Activated CD4-positive, alpha-beta T cell treated with anti-CD3 and anti-CD28 coated beads for 1 hour (primary cell): ENCODE measurements around the gene WIPF2.
"Not testable (repeated sequence)": the region's sequence is repeated elsewhere in the genome, so short reads cannot be mapped to it uniquely, and the experiment has no call there.

ENCODE experiments used
- DNase-seq: peaks from one replicate; pipeline ENCODE4 v3.0.0-alpha.2; 2020

The WIPF2 gene

DNA sequence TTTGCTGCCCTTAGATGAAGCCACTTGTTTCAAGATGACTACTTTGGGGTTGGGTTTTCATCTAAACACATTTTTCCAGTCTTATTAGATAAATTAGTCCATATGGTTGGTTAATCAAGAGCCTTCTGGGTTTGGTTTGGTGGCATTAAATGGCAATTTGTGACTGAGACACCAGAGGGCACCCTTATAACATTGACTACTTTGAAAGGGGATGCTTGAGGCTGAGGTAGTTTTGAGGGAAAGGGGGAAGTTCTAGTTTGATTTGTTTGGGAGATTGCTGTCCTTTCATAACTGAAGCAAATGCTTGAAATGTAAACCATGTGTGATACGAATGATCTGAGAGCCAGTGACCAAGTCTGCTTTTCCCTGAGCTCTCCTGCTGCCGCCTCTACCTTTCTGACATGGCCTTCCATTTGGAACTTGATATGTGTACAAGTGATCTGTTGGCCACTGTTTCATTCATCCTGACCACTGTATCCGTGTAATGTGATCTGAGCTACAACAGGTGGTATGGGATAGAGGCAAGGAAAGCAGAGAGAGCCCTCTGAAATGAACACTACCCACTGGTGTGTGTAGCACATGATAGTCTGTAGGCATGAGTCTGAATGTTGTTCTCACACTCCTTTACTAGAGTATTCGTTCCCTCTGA, 84.0 kb downstream of the WIPF2 start:
- DNase-seq: no peak

DNA sequence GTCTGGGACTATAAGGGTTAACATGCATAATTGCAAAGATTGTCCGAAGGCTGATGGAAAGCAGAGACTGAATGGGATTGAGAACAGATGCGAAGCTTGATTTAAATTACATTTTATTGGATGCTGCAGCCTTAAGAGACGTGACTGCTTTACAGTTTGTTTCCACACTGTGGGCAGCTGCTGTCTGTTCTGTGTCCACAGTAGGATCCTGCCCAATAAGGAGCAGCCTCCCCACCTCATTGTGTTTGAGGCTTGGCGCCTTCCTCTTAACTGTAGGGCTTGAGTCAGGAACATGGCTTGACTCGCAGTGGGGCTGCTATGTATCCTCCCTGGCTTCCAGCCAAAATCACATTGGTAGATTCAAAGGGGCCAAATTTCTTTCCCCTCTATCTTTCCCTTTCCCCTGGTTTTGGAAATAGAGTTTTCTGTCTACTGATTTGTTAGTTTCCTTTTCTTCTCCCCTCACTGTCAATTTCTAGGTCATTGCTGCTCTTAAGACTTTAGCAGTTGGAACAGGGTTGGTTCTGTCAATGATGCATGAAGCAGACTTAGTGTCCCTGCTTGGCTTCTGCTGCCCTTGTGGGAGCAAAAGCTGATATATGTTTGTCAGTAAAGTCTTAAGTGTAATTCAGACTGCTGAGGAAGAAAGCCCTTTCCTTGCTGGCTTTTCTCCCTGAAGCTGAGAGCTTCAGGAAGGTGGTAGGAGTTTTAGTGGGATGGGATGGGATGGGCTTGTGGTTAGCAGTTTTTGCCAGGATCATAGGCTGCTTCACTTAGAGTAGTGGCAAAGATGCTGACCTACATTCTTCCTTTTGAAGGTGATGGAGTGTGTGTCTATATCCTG, 84.8 kb downstream of the WIPF2 start:
- no peak for DNase-seq

DNA sequence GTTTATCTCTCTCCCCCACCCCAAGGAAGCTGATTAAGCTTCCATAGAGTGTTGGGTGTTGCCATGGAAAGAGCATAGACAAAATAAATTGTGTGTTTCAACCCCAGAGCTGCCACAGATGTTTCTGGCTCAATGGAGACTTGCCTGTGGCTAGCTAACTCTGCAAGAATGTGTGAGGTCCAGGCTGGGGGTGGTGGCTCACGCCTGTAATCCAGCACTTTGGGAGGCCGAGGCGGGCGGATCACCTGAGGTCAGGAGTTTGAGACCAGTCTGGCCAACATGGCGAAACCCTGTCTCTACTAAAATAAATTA, 85.4 kb downstream of the WIPF2 start:
- DNase-seq: not testable (repeated sequence)

DNA sequence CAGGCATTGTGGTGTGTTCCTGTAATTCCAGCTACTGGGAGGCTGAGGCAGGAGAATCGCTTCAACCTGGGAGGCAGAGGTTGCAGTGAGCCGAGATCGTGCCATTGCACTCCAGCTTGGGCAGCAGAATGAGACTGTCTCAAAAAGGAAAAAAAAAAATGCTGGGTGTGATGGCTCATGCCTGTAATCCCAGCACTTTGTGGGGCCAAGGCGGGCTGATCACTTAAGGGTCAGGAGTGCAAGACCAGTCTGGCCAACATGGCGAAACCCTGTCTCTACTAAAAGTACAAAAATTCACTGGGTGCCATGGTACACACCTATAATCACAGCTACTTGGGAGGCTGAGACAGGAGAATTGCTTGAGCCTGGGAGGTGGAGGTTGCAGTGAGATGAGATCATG, 85.8 kb downstream of the WIPF2 start:
- DNase-seq: not testable (repeated sequence)

DNA sequence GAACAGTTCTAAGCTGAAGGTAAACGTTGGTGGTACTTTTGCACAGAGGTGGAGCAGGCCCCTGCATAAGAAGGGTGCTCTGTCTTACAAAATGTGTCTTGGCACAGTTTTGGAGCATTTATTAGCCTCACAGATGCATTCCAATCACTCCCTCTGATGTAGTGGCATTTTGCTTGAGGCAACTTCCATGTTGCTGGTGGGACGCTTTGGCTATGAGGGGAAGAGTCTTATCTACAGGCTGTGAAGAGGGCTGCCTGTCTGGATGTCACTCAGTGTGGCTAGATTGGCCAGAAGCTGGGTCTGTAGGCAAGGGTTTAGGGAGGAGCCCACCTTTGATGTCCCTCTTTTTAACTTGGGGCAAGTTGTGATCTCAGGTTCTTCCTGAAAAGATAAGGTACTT, 87.3 kb downstream of the WIPF2 start:
- DNase-seq: no peak

DNA sequence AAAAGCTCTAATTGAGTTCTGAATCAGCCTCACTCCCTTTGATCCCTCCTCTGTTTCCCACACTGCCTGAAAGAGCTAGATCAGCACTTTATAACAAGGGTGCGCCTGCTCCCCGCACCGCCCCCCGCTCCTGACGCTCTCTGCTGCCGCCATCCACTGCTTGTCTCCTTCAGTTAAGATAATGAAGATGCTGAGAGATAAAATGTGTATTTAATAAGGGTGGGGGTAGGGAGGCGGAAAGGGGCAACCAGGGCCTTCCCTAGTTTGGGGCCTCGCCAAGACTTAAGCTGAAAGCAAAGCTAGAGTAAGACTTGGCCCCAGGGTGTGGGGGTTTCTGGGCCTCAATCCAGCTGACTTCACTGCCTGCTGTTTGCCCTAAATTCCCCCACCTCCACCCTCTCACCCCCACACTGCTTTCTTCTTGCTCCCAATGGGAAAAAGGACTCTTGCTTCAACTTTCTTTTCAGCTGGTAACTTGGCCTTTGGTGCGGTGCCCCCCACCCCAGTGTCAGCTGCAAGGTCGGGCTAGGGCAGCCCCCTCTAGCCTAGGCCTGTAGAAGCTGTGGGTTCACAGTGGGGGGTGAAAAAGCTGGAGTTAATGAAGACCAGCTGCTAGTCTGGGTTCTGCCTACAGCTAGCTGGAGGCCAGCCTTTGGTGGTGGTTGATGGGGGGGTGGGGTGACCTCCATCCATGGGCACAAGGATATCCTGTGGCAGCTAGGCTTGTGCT, 88.1 kb downstream of the WIPF2 start:
- DNase-seq: no peak

DNA sequence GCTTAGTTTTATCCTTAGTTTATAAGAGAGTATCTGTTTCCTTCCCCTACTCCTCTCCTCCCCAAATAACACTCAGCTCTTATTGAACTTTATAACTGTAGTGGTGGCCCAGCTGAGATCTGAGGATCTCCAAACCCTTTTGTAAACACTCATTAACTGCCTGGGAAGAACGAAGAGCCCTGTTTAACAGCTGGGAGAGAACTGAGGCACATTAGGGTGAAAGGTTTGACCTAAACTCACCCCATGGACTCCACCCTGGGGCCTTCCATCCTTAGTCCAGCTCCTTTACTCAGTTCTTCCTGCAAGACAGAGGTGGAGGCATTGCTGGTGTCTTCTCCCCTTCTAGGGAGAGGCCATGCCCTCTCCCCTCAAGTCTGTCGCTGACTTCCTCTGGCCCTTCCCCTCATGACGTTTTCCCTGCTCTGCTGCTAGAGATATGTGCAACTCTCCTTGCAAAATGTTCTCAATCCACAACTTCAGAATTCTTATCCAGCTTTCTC, 88.7 kb downstream of the WIPF2 start:
- no peak for DNase-seq

DNA sequence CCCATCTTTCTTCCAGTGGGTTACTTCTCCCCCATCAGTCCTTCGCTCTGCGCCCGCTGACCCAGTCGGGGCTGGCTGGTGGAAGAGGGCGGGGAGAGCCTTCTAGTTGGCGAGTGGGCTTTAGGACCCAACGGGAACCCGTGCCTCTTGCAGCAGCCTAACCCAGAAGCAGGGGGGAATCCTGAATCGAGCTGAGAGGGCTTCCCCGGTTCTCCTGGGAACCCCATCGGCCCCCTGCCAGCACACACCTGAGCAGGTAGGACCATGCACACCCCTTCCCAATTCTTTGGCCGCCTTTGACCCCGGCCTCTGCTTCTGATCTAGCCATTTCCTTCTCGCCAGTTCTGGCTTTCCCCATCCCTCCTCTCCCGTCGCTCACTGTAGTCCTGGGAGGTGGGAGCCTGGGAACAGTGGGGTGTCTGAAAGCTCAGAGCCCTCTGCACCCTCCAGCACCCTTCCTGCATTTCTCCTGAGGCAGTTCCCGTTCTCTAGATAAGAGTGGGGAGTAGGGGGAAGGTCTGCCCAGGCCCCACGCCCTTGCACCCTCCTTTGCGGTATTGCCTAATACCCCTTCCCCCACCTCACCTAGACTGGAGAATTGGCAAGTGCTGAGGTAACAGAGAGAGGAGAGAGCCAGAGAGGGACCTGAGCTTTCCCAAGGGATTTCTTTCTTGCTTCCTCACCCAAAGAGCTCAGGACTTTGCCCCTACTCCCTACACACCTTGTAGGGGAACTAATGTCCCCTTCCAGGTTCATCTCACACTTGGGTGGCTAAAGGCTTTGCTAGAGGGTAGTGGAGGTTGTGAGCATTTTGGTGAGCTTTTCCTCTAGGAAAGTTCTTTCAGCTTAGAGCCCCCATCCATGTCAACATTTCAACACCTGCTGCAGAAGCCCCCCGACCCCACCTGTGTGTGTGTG, 90.2 kb downstream of the WIPF2 start, which contains the start of gene RARA:
RARA (plus strand) TSS at position 150 of the 918 bp plus-strand sequence. CDS start 22,039 bp downstream, outside the sequence.
- no peak for DNase-seq

DNA sequence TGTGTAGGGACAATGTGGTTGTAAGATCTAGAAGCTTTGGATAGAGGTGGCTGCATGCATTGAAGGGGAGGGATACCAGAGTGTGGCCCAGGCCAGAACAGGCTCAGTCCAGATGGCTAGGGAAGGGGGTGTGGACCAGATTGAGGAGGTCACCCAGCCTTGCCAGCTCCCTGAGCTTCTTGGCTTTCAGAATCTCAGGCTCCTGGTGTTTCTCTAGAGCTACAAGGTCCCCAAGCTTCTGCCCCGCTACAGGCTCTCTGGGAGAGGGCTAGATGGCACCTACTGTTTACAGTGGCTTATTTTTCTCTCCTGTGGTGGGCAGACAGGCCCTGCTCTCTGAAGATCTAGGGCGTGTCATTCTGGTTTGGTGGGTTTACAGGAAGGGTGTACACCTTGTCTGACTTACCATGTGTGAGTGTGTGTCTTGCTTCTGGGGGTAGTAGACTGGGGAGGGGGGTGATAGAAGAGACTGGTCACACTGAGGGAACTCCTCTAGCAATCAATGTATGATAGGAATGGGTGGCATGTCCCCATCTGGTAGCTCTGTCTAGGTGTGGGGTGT, 90.9 kb downstream of the WIPF2 start:
- no peak for DNase-seq

DNA sequence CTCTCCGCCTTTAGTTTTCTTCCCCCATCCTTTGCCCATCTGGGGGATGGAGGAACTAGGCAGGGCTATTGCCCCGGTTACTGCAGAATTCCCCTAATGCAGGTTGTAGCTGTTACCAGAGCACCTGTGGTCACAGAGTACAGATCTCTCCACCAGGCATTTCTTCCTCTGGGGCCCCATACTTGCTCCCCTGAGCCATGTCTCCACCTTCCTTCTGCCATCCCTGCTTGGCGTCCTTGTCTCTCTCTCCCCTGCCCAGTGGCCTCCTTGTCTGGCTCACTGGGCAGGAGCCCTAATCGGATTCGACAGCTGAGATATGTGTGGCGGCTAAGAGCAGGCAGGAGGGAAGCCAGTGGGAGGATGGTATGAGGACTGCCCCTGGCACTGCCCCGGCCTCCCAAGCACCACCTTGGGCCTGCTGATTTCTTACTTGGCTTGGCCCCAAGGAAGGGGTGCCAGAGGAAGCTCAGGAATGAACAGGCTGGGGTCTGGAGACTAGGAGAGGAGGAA, 91.8 kb downstream of the WIPF2 start:
- no peak for DNase-seq

DNA sequence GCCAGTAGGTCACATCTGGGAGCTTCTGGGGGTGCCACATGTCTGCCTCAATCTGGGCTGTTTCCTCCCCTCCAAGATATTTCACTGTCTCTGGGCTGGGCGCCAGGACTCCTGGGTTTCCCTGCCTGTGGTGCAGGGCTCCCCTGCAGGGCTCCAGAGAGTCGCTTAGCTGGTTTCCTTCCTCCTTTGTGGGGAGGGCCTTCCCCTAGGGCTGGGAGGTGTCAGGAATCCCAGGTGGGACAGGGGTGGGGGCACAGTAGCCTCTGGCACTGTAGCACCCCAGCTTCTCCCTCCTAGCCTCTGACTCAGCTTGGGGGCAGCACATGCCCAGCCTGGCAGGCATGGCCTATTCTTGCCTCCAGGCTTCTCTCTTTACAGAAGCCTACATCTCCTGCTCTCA, 92.5 kb downstream of the WIPF2 start:
- no peak for DNase-seq

DNA sequence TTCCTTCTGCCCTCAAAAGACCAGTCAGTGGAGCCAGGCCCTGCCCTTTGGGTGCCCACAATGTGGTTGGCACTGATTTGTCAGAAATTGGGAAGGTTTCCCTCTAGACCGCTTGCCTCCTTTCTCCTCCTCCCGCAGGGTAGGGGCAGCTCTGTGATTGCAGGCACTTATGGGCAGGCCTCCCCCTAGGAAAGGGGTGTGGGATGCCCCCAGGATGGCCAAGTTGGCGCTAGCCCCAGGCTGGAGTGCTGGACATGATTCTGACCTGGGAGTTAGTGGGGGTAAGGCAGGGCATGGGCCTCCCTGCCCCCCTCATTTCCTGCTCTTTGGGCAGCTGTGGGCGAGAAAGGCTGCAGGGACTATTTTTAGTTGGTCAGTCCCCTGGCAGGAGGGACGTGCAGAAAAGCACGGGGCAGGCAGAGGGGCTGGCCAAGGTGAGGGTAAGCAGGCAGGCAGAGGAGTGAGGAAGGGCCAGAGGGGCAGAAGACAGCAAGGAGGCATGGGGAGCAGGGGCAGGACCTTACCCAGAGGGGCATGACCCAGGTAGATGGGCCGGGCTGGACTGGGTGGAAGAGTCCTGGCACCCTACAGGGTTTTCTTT, 93.1 kb downstream of the WIPF2 start:
- no peak for DNase-seq

DNA sequence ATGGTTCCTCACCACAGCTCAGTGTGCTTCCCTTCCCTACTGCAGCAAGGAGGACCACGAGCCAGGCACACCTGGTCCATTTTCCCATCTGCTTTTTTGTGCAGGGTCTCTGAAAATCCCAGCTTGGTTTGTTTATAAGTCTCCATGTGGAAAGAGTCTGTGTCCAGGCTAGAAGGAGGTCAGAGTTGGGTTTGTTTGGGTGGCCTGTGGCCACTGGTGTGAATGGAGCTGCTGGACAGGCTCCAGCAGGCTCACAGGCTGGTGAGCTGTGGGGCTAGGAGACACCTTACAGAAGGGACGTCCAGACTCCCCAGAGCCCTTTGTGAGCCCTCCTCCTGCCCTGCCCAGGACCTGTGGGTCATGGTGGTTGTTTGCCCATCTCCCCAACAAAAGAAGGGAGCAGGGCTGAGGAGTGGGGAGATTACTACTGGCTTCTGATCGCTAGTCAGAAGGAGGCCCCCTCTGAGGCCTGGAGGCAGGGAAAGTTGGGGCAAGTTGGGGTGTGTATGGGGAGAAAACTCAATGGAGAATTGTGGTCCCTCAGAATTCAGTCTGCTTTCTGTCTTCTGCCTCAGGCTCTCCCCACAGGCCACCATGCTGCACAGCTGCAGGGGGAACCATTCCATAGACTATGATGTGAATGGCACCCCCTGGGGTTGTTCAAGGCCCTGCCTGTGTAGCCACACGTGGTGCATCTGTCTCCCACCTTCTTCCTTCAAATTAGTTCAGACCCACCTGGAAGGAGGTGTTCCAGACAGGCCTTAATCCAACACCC, 94.0 kb downstream of the WIPF2 start:
- no peak for DNase-seq

DNA sequence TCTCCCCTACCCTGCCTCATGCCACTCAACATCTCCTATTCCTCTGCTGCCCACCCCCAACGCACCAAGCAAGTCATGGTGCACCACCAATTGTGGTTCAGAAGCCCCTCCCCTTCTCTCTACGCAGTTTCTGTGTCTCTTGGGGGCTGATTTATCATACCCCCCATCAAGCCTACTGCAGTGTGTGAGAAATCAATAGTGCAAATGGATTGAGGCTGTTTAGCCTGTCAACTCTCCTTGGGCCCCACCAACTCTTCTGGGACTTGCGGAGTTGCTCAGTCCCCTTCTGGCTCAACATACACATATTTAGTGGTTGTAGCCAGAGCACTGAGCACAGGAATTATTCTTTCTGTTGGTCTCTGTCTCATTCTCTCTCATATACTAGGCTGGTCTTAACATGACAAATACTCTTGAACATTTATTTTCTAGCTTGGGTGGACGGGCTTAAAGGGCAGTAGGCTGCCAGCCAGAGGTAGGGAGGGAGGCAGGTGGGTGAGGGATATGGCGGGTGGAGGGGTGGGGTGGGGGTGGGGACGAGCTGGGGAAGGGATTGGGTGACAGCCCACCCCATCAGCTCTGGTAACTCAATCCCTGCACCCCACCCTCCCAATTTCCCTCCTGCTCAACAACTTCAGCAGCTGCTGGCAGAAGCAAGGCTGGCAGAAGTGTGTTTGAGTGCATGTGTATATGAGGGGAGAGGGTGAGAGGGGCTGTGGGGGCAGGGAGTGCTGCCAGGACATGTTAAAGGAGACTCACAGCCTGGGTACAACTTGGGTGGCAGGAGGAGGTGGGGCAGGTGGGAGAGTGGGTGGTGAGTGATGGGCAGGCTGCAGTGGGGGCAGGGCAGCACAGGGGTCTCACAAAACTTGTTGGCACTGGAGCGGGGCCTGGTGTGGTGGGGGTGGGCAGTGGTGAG, 94.8 kb downstream of the WIPF2 start:
- DNase-seq: no peak

DNA sequence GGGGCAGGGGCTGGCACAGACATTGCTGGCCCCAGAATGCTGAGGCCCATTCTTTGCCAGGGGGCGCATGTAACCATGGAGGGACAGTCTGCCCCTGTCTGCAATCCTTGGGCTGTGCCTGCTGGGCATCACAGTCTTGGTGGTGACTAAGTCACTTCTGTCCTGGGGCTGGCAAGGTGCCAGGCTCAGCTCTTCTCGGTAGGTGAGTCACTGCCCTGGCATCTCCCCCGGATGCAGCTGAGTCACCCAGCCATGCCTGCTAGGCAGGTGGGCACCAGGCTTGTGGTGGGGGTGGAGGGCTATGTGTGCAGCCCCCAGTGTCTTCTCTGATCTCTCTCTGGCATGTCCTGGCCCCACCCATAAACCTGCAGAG, 95.5 kb downstream of the WIPF2 start:
- peak; percentile 88 for DNase-seq

DNA sequence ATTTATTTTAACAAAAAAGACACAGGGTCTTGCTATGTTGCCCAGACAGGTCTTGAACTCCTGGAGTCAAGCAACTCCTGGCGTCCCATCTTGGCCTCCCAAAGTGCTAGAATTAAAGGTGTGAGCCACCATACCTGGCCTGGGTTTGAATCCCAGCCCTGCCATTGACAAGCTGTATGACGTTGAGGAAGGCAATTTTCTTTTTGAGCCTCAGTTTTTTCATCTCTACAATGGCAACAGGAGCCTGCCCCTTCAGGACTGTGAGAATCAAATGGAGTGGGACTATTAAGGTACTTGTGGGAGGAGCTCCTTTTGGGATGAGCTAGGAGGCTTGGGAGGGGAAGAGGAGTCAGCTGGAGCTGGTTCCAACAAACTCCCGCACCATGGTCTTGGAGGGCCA, 96.1 kb downstream of the WIPF2 start:
- no peak for DNase-seq

DNA sequence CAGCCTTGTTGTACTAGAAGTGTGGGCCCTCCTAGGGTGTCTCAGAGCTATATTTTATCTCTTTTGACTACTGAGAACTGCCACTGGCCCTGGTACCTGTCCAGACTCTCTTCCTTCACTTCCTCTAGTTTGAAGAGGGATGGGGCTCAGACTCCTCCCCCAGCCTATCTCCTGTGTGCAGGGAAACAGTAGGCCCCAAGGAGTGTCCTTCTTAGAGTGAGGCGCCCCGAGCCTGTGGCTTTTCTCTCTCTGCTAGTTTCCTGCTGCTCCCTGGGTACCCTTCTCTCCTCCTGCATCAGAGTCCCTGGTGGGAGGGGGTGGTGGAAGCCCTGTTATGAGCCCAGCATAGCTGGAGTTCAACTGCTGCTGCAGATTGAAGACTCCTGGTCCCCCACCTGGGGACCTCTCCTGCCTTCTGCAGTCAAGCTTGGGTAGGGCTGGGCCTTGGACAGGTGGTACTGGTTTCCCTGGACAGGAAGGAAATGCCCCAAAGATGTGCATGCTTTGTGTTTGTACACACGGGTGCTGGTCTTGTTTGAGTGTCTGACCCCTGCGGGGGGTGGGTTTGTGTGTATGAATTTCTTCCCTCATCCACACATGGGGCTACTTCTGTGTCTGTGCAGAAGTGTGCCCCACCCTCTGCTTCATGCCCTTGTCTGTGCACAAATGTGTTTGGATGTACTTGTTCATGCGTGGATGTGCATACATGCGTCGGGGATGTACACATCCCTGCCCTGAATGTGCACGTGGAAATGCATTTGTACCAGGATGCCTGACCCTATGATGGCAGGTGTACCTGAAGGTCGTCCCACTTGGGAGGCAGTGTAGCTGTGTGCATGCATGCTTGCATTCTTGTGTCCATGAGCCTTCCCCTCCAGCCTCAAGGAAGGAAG, 96.8 kb downstream of the WIPF2 start:
- DNase-seq: no peak

DNA sequence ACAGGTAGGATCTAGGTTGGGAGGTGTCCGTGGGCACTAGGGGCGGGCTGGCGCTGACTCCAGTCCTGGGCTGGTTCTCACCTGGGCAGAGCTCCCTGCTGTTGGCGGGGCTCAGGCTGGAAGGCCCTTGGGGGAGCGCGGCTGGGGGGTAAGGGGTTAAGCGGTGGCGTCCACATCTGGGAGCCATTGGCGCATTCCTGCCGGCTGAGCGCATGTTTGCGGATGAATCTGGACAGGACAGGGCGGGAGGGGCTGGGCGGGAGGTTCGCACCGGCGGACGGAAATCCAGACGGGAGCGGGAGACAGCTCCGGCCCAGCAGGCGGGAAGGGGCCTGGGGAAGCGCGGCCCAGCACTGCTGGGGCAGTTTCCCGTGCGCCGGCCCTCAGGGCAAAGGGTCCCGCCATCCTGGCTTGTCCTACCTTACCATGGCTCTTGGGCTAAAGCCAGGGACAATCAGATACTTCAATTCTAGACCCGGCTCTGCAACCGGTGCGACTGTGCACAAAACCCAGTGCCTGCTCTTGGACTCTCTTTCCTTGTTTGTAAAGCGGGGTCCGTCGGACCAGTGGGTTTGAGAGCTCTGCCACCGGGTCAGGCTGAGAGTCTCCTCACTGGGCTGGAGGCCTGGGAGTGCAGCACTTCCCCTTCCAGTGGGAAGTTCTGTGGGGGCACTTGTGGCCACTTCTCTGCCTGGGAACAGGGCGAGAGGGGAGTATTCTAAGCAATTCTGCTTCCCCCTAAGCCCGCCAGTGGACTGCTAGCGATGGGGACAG, 97.7 kb downstream of the WIPF2 start:
- DNase-seq: peak; percentile 8
